ENCODE data around the gene SOHLH1. TPM values are rescaled to one million over a fixed set of nuclear protein-coding genes. Genes with fewer than 3 reads are reported as not detected.
A peak's percentile ranks its signal among the peaks of the same experiment; 100 is the strongest.

The SOHLH1 gene
- total RNA-seq, 1 donor from 2014 or later: not detected

DNA sequence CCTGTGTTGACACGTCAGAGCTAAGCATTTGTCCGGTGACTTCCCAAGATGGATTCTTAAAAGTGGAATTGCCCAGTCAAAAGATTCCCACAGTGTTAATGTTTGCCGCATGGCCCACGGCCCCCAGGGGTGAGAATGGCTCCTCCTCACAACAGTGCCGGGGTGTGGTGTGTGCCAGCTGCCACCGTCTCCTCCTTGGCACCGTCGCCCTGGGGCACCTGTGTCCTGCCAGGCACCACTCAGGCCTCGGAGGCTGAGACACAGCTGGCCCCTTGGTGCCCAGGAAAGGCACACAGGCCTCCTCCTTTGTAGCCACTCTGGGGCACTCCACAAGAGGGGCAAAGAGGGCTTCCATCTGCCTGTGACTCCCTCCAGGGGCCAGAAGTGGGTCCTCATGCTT lies 7.0 kb upstream of the SOHLH1 start:
- intact Hi-C loops (cut with DNase I): no loop called here
- no peak for ATAC-seq
- Histone ChIP-seq H3K27ac (no peak overlapping the region), H3K27me3 (peaks cover 47% of the 10 kb centered on the region), H3K36me3 (no peaks in the 10 kb centered on the region), H3K9me3 (no peaks in the 10 kb centered on the region), H3K4me3 (no peak overlapping the region), H3K4me1 (no peaks in the 10 kb centered on the region)
- TF ChIP-seq, protein P1, sequence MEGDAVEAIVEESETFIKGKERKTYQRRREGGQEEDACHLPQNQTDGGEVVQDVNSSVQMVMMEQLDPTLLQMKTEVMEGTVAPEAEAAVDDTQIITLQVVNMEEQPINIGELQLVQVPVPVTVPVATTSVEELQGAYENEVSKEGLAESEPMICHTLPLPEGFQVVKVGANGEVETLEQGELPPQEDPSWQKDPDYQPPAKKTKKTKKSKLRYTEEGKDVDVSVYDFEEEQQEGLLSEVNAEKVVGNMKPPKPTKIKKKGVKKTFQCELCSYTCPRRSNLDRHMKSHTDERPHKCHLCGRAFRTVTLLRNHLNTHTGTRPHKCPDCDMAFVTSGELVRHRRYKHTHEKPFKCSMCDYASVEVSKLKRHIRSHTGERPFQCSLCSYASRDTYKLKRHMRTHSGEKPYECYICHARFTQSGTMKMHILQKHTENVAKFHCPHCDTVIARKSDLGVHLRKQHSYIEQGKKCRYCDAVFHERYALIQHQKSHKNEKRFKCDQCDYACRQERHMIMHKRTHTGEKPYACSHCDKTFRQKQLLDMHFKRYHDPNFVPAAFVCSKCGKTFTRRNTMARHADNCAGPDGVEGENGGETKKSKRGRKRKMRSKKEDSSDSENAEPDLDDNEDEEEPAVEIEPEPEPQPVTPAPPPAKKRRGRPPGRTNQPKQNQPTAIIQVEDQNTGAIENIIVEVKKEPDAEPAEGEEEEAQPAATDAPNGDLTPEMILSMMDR (IDR thresholded peaks at IDR 0.05): no peak
- DNase-seq: no peak

DNA sequence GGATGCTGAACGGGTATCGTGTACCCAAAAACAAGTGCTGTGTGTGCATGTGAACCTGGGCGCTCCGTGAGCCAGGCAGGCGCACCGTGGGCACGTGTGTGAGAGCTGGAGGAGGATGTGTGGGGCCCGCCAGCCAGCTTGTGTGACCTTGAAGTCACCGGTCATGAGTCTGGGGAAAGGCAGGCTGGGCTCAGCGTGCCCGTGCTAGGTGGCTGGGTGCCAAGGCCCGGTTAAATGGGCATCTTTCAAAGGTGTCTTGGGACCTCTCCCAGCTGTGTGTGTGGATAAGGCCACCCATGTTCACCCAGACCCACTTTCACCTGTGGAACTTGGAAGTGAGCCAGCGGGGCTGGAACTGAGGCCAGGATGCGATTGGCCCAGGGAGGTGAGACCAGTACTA lies 6.1 kb upstream of the SOHLH1 start:
- intact Hi-C loops (cut with DNase I): no loop called here
- Histone ChIP-seq H3K9me3 (no peaks in the 10 kb centered on the region), H3K36me3 (no peaks in the 10 kb centered on the region), H3K27ac (no peak overlapping the region), H3K4me3 (peak overlapping the region; percentile 5), H3K27me3 (peaks cover 51% of the 10 kb centered on the region), H3K4me1 (no peaks in the 10 kb centered on the region)
- TF ChIP-seq, protein P1 (IDR thresholded peaks at IDR 0.05): no peak
- DNase-seq (no peak), ATAC-seq (no peak)

DNA sequence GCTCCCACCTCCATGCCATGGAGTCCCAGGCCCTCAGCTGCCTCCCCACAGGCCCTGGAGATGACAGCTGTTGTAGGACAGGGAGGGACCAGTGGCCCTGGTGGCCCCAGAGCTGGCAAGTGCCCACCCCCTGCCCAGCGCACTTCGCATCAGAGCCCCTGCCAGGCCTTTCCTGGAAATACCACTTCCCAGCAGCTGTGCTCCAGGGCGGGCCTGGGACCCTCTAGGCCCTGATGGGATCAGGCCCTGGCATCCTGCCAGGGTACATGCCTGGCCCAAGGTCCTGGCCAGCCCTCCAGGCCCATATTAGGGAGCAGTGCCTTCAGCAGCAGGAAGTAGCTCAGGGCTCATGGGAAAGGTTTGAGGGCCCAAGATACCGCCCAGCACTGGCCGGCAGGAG lies 5.2 kb upstream of the SOHLH1 start:
- TF ChIP-seq, protein P1 (IDR thresholded peaks at IDR 0.05): no peak
- Histone ChIP-seq H3K36me3 (no peaks in the 10 kb centered on the region), H3K4me3 (no peak overlapping the region), H3K27me3 (peaks cover 51% of the 10 kb centered on the region), H3K27ac (no peak overlapping the region), H3K9me3 (no peaks in the 10 kb centered on the region), H3K4me1 (no peaks in the 10 kb centered on the region)
- ATAC-seq: no peak
- DNase-seq: no peak
- intact Hi-C loops (cut with DNase I): no loop called here

DNA sequence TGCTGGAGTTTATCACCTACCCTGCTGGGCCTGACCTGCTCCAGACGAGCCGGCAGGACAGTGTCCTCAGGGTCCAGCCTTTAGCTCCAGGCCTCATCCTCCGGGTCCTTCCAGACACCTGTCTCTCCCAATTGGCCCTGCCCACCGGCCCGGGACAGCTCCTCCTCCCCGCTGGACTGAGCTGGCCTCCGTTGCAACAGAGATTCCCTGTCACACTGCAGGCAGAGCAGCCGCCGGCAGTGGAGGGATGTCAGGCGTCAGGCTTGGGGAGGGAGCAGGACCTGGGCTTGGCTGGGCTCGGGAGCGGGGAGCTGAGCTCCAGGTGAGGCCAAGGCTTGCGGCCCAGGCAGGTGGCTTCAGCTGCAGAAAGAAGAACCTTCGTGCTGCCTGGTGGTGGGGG lies 4.4 kb upstream of the SOHLH1 start:
- no peak overlapping the region for H3K4me3 ChIP-seq
- no peaks in the 10 kb centered on the region for H3K36me3 ChIP-seq
- H3K4me1 ChIP-seq: no peaks in the 10 kb centered on the region
- no peak overlapping the region for H3K27ac ChIP-seq
- intact Hi-C loops (cut with DNase I): no loop called here
- no peak for ATAC-seq
- DNase-seq: no peak
- peaks cover 51% of the 10 kb centered on the region for H3K27me3 ChIP-seq
- TF ChIP-seq, protein P1 (IDR thresholded peaks at IDR 0.05): no peak
- H3K9me3 ChIP-seq: no peaks in the 10 kb centered on the region

DNA sequence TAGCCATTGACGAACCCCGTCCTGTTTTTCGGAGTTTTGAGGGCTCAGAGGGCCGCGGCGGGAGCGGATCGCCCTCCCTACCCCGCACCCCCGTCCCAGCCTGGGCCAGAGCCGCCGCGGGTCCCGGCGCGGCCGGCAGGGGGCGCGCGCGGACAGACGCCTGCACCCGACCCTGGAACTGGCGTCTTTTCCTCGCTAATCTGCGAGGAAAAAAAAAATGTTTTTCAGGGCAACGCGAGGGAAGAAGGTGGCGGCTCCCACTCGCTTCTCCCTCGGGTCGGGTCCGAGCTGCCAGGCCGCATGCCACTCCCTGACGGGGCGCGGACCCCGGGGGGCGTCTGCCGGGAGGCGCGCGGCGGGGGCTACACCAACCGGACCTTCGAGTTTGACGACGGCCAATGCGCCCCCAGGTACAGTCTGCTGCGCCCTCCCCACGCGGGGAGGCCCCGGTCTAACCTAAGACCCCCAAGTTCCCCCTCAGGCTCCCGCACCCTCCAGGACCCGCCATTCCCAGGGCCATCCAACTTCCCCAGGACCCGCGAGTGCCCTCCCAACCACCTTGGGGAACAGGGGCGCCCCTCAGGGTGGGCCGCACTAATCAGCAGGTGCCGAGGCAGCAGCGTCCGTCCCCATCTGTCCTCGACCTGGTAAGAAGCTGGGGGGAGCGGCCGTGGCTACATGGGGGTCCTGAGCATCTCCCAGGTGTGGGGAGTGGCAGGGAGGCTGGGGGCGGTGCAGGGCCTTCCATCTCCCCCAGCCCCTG lies 2.9 kb upstream of the SOHLH1 start, which contains the start of gene KCNT1:
TSS of gene KCNT1 (plus strand) at position 227 of the 763 bp plus-strand sequence. CDS start at position 301, 74 bp downstream.
- TF ChIP-seq, protein P1 (IDR thresholded peaks at IDR 0.05): peak; percentile 92
- Histone ChIP-seq H3K4me3 (no peak within 1 kb of the TSS), H3K9me3 (no peaks in the 10 kb centered on the region), H3K4me1 (no peaks in the 10 kb centered on the region), H3K27me3 (peaks cover 51% of the 10 kb centered on the region), H3K36me3 (no peaks in the 10 kb centered on the region), H3K27ac (no peak within 1 kb of the TSS)
- DNase-seq: peak; percentile 73
- ATAC-seq: peak; percentile 70
- intact Hi-C loops (cut with DNase I): no loop called here

Data from upper lobe of right lung (tissue), 1 donor.